ENCODE results near the gene SH3GL1.
"Not testable (repeated sequence)": the region's sequence is repeated elsewhere in the genome, so short reads cannot be mapped to it uniquely, and the experiment has no call there.

Gene SH3GL1

DNA sequence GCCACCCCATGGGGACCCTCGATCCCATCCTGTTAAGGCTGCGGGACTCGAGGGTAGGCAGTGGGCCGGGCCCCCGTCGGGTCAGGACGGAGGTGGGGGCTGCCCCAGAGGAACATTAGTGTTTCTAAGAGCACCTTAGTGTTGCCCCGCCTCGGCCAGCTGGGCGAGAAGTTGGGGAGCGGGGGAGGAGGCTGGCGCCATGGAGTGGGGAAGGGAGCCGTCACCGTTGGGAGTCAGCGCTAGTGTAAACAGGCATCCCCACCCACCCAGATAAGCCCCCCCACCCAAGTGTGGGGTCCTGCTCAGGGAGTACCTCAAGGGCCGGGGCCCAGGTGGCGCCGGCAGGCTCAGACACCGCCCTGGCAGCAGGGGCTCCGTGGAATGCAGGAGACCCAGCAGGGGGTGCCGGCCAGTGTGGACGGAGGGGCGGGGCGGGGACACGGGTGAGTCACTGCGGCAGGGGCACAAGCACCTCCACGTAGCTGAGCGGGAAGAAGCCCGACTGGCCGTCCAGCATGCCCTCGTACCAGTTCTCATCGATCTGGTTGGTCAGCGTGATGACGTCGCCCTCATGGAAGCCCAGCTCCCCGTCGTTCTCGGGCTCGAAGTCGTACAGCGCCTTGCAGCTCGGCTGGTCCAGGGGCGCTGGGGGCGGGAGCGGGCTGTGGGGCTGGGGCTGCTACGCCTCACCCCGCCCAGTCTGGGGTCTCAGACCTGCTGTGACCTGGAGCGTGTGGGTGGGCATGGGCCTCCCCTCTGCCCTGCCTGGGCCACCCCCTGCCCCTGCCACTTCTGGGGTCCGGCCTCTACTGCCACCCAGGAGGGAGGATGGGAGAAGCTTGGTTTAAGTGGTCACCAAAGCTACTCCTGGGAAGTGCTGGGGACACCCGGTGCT lies 38.9 kb downstream of the SH3GL1 start:
- DNase-seq, result no peak

GRCh38 chr19:4360641-4361151 lies 39.7 kb downstream of the SH3GL1 start:
- no peak for DNase-seq

DNA sequence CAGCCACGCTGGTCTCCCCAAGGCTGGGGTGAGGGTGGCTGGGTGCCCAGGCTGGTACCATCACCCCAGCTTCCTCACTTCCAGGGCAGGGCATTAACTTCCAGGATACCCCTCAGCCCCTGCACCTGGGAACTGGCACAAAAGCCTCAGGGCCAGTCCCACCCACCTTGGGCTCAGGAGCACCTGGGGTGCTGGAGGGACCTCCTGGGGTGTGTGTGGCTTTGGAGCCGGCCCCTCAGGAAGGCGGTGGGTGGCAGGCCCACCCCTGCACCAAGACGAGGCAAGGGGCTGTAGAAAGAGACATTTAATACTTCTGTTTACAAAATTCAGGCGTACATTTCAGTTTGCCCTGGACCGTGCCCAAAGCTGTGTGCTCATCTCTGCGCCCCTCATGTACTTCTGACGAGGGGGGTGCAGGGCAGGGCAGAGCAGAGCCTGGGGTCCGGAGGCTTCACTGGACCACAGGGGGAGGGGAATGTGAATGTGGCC lies 40.2 kb downstream of the SH3GL1 start:
- DNase-seq, result no peak

DNA sequence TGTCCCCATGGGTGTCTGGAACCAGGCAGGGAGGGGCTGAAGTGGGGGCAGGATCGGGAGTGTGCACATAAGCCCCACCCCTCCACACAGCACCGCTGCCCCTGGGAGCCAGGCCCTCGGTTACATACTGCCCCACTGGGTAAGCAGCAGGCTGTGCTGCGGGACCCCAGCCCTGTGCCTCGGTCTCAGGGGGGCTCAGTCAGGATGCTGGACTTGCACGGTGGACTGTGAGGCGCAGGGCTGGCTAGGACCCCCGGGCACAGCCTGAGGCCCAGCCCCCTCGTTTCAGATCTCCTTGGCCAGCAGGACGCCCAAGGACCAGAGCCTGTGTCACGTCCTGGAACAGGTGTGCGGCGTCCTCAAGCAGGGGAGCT lies 40.7 kb downstream of the SH3GL1 start:
- DNase-seq, result no peak

DNA sequence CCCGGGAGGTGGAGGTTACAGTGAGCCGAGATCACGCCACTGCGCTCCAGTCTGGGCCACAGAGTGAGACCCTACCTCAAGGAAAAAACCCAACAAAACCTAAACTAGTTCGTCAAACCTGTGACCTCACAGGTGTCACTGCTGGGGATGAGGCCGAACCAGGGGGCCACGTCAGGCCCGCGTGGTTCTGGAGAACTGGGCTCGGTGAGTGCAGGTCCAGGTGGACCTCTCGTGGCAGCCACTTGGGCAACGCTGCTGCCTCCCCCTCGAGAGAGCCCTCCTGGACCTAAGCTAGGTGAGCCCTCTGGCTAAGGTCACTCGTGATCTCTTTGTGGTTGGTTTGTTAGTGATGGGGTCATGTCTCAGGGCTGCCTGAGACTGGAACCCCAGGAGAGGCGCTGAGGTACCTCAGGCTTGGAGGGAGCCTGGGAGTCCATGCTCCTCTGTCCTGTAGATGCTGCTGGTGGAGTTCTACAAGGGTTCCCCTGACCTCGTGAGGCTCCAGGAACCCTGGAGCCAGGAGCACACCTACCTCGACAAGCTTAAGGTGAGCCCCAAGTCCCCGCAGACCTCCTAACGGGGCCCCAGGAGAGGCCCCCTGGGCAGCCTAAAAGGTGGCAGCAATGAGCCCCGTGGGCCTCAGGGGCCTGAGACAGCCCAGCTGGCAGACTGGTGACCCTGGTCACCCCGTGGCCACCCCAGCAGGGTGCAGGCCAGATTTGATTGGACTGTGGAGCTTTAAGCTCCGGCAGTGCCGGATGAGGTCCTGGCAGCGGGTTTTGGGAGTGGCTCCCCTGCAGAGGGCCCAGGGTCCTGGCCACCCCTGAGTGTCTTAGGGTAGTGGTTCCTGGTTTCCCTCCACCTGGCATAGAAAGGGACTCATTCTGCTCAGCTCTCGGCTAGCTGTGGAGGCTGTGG lies 41.4 kb downstream of the SH3GL1 start:
- no peak for DNase-seq

GRCh38 chr19:4357921-4358326 lies 42.4 kb downstream of the SH3GL1 start:
- DNase-seq, result no peak

GRCh38 chr19:4357095-4357797 lies 43.1 kb downstream of the SH3GL1 start:
- DNase-seq, result no peak

DNA sequence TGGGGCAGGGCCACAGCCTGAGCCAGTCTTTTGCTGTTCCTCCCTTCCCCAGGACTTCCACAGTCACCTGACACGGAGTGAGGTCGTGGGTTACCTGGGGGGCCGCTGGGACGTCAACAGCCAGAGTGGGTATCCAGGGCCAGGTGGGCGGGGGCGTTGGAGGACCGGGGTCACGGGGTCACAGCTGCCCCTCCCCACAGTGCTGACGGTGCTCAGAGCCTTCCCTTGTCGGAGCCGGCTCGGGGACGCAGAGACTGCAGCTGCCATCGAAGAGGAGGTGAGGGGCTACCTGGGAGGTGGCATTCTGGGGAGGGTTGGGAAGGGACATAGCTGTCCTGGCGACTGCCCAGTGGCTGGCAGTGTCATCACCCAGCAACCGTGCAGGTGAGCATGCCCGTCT lies 45.5 kb downstream of the SH3GL1 start:
- no peak for DNase-seq

- DNase-seq, result no peak
These were observed 46.1 kb downstream of the SH3GL1 start for GRCh38 chr19:4354282-4354681.

- DNase-seq, result peak; percentile 53
These were observed 47.6 kb downstream of the SH3GL1 start for GRCh38 chr19:4352701-4353121.

DNA sequence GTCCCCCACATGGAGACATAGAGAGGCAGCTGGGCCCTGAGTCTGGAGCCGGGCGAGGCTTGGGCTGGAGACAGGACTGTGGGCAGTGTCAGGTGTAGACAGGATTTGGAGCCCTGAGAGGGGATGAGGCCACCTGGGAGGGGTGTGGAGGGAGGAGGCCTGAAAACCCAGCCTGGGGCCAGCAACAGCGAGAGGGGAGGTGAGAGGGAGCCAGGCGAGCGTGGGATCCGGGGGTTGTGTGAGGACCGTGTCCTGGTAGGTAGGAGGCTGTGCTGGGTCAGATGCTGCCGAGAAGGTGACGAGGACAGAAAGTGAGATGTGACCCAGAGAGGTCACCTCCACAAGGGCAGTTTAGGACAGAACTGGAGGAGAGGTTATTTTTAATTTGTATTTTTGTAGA lies 49.6 kb downstream of the SH3GL1 start:
- no peak for DNase-seq

GRCh38 chr19:4350111-4350510 lies 50.2 kb downstream of the SH3GL1 start:
- DNase-seq, result no peak

GRCh38 chr19:4349225-4349624 lies 51.1 kb downstream of the SH3GL1 start:
- not testable (repeated sequence) for DNase-seq

DNA sequence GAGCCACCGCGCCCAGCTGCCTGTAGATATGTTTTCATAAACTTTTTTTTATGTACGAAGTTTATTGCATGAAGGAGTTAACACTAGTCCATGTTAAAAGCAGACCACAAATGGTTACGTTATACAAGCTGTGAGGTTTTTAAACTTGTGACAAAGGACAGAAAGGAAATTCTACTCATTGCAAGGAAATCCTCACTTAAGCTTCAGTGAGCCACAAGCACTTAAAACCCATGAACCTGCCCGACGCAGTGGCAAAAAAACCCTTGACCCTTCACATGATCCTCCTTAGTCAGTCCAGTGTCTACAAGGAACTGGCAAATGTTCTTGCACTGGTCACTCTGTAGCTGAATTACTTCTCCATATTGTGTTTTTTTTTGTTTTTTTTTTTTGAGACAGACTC lies 52.8 kb downstream of the SH3GL1 start:
- no peak for DNase-seq

GRCh38 chr19:4346020-4346383 lies 54.3 kb downstream of the SH3GL1 start:
- no peak for DNase-seq

GRCh38 chr19:4345342-4346019 lies 54.9 kb downstream of the SH3GL1 start:
- no peak for DNase-seq

GRCh38 chr19:4343370-4344307 lies 56.7 kb downstream of the SH3GL1 start, which contains the start of gene MPND:
Gene MPND (plus strand): TSS chr19:4343562. CDS start chr19:4343594, 32 bp downstream.
- peak; percentile 83 for DNase-seq

- peak; percentile 98 for DNase-seq
These were observed 57.6 kb downstream of the SH3GL1 start for GRCh38 chr19:4342615-4343369.

GRCh38 chr19:4342314-4342614 lies 58.1 kb downstream of the SH3GL1 start:
- DNase-seq, result no peak

Measured in OCI-M1 (cell line).